Fibroblast of skin of left quadriceps (primary cell): ENCODE data around the gene RPL35A.
"Not testable (repeated sequence)": the region's sequence is repeated elsewhere in the genome, so short reads cannot be mapped to it uniquely, and the experiment has no call there.

Experiments
- DNase-seq, 2 experiments: peaks; one replicate each; pipeline ENCODE4 v3.0.0-alpha.2; 2013; ENCODE audit warnings: low read depth in 2 of 2

Gene RPL35A

DNA sequence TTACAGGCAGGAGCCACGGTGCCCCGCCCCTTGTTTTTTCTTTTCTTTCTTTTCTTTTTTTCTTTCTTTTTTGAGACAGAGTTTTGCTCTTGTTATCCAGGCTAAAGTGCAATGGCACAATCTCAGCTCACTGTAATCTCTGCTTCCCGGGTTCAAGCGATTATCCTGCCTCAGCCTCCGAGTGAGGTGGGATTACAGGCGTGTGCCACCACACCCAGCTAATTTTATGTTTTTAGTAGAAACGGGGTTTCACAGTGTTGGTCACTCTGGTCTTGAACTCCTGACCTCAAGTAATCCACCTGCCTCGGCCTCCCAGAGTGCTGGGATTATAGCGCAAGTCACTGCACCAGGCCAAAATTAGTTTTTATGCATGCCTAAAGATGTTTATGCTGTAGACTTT is 2.5 kb downstream of the RPL35A start:
- no peak for DNase-seq

DNA sequence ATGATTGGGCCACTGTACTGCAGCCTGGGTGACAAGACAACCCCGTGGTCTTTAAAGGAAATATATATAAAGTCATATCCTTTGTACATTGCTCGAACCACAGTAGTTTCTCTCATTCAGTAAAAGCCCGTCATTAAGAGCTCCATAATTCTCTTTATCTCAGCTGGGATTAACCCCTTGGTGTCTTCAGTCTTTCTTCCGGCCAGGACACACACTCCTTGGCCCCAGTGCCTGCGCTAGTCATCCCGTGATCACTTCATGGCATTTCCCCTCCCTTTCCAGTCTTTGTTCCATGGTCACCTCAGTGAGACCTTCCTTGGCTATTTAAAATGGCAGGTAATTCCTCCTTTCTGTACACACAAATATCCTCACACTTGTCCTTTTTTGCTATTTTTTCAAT is 3.3 kb downstream of the RPL35A start:
- no peak for DNase-seq

DNA sequence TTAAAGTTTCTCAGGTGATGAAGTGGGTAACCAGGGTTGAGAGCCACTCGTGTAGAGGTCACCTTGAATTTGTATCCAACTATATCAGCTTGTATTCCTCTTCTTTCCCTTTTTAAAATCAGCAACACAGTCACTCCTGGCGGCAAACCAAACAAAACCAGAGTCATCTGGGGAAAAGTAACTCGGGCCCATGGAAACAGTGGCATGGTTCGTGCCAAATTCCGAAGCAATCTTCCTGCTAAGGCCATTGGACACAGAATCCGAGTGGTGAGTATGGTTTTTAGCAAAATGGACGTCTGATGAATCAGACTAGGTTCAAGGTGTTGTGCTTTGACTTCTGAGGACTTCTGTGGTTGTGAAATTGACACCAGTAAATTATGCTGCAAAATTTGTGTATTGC is 3.9 kb downstream of the RPL35A start:
- DNase-seq, result no peak

DNA sequence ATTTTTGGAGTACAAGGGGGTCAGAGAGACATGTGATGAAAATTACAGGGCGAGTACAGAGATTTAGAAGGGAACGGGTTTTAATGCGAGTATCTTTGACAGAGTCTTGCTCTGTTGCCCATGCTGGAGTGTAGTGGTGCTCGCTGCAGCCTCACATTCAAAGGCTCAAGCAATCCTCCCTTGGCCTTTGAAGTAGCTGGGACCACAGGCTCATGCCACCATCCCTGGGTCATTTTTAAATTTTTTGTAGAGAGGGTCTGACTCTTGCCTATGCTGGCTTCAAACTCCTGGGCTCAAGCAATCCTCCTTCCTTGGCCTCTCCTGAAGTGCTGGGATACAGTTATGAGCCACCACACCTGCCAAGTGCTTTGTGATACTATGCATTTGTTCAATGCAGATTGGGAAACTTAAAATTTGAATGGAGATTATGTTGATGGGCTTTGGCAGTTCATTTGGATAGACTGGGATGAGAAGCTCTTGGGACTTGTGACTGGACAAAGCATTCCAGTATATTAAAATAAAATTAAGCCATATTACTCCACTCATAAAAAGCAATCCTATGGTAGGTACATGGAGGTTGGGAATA is 6.0 kb downstream of the RPL35A start:
- no peak for DNase-seq

DNA sequence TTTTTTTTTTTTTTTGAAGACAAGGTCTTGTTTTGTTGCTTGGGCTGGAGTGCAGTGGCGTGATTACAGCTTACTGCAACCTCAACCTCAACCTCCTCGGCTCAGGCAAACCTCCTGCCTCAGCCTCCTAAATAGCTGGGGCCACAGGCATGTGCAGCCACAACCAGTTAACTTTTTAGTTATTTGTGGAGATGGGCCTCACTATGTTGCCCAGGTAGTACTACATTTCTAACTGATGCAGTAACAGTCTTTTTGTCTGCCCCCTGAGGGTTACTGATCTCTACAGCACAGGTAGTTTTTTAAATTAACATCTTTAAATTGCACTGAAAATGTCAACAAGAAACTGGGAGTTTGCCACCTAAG is 6.6 kb downstream of the RPL35A start:
- no peak for DNase-seq

DNA sequence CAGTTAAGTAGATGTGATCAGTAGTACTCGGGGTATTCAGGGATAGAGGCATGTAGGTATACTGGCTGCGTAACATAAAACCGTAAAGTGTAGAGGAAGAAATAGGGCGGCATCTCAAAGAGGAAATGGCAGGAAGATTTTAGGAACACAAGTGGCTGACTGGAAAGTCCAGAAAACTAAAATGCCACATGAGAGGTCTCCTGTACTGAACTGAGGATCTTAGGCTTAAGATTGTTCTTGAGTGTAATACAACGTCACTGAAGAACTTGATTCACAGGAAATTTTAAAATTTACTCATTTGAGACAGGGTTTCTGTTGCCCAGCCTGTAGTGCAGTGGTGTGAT is 7.8 kb downstream of the RPL35A start:
- DNase-seq, result no peak

DNA sequence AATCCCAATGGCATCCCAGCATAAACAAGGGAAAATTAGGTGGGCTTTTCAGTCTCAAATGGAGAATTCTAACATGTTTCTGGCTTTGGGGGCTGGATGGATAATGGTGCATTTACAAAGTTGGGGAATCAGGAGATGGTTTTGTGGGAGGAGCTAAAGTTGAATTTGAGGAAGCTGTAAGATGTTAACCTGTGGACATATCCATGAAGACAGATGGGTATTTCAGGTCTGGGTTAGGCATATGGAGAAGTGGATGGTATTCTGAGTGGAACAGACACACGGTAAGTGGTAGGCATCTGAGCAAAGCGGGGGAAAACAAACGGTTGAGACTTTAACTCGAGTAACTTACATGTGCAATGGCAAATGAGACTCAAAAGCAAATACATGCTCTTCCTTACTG is 8.4 kb downstream of the RPL35A start:
- no peak for DNase-seq

DNA sequence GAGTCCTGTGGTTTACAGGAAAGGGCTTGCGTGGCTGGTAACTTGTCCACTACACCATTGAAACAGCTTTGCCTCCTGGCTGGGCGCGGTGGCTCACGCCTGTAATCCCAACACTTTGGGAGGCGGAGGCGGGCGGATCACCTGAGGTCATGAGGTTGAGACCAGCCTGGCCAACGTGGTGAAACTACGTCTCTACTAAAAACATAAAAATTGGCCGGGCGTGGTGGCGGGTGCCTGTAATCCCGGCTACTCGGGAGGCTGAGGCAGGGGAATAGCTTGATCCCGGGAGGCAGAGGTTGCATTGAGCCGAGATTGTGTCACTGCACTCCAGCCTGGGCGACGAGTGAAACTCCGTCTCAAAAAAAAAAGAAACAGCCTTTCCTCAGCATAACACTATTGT is 8.9 kb downstream of the RPL35A start:
- not testable (repeated sequence) for DNase-seq

DNA sequence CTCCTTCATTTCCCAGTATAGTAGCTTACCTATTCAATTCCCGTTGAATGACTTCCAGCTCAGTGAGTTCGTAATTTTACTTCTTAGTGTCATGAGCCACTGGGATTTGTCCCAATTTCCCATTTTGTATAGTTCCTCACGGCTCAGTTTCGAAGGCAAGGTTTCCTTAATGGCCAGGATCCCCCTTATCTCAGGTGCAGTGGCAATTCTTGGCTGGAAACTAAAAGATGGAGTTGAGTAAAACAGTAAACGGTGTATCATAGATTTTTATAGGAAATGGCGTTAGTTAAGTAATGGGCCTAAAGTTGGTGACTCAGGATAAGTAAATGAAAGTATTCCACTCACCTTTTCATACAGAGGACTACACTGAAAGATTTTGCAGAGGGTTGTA is 9.5 kb downstream of the RPL35A start:
- DNase-seq, result no peak

DNA sequence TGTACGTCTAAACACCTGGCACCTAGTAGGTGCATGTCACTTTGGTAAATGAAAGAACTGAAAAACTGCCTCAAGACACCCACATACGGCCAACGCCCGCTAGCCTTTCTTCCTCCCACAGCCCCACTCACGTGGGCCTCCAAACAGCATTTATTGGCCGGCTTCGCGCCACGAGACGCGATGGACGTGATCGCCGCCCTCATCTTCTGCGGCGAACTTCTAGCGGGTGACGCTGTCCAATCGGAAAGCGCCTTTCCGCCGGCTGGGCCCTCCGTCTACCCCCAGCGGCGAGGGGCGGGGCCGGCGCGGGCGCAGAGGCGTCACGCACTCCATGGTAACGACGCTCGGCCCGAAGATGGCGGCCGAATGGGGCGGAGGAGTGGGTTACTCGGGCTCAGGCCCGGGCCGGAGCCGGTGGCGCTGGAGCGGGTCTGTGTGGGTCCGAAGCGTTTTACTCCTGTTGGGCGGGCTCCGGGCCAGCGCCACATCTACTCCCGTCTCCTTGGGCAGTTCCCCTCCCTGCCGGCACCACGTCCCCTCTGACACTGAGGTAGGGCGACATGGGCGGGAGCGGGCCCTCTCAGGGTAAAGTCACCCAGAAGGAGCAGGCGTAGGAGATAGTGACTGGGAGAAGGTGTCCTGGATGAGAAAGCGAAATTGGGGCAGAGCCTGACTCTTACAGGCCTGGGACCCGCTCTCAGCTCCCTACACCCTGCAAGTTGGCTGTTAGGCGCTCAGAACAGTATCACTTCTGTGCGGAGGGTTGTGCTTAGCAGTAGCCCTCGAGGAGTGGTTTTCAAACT is 10.1 kb downstream of the RPL35A start, which contains the start of gene LMLN:
LMLN (plus strand) TSS at position 327 of the 803 bp plus-strand sequence; CDS start at position 356, 29 bp downstream.
- peak; percentile 90 to 92 for DNase-seq

DNA sequence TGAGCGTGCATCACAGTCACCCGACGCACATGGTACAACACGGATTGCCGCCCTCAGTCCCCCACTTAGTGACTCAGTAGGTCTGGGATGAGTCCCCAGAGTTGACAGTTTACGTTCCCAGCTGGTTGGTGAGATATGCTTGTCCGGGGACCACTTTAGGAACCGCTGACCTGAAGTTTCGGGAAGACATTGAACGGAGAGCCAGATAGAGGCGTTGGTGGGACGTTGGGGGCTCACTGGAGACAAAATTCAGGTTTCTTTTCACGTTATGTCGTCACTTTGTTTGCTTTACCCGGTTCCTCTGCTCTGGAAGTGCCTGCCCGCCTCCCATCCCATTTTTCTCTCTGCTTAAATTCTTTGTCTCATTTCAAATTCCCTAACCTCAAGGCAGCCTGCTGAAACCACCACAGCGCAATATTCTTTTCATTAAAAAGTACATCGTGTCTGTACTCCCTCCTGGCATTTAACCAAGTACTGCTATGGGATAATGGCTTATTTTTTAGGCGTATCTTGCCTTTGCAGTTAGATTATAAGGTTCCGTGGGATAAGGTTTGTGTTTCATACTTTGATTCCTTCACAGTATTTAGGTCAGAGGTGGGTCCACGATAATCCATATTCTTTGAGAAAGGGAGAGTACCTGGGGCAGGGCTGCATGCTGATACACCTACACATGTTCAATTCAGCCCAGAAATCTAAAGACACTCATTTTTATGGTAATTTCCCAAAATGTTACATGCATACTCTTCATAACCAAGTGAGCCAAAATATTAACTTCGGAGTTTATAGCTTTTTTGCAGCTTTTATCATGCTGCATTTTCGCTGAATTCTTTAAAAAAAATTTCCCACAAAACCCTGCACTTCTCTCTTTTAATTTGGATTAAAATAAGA is 10.9 kb downstream of the RPL35A start:
- no peak for DNase-seq

DNA sequence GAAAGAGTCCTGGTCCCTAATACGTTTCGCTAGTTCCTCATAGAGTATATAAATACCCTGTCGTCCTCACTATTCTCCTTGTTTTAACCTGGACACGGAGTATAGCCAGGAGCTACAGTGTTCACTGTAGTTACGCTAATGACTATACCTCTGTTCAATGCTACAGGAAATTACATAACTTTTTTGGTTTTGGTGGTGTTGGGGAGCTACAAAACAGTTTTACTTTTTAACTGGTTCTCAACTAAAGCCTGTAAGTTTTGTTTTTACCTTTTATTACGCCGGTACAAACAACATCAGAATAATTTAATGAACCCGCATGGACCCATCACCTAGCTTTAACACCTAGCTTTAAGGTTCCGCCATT is 11.6 kb downstream of the RPL35A start:
- no peak for DNase-seq

DNA sequence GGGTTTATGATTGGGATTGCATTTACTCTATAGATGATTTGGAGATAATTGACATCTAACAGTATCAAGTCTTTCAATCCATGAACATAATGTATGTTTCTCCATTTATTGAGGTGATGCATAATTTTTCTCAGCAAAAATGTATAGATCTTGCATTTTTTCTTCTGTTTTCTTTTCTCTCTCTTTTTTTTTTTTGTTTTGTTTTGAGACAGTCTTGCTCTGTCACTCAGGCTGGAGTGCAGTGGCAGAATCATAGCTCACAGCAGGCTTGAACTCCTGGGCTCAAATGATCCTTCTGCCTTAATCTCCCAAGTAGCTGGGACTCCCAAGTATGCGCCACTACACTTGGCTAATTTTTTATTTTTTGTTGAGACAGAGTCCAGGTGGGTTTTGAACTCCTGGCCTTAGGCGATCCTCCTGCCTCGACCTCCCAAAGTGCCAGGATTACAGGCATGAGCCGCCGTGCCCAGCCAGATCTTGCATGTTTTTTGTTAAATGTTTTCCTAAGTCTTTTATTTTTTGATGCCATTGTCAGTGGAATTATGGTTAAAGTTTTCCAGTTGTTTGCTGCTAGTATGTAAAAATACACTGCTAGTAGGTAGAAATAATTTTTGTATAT is 13.1 kb downstream of the RPL35A start:
- DNase-seq, result no peak

DNA sequence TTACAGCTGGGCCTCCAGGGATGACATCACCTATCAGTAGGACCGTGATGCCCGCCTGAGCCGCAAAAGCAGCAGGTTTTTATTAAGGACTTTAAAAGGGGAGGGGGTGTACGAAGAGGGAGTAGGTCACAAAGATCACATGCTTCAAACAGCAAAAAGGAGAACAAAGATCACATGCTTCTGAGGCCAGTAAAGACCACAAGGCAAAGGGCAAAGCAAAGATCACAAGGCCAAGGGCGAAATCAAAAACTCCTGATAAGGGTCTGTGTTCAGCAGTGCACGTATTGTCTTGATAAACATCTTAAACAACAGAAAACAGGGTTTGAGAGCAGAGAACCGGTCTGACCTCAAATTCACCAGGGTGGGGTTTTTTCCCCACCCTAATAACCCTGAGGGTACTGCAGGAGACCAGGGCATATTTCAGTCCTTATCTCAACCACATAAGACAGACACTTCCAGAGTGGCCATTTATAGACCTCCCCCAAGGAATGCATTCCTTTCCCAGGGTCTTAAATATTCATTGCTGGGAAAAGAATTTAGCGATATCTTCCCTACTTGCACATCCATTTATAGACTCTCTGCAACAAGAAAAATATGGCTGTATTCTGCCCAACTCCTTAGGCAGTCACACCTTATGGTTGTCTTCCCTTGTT is 17.5 kb downstream of the RPL35A start:
- not testable (repeated sequence) for DNase-seq

DNA sequence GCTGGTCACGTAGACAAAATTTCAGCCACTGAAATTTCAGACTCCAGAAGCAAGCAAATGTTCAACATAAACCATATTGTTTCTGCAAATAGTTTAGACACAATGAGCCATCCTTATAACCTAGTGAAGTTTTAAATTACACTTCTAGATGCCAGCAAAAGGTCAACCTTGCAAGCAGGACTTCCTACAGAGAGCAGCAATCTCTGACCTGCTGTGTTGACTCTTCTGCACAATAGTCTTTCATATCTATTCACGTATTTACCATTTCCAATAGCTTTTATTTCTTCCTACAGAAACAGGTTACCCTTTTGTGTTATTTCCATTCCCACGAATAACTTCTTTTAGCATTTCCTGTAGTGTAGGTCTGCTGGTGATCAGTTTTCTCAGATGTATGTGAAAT is 20.6 kb downstream of the RPL35A start:
- DNase-seq, result no peak

DNA sequence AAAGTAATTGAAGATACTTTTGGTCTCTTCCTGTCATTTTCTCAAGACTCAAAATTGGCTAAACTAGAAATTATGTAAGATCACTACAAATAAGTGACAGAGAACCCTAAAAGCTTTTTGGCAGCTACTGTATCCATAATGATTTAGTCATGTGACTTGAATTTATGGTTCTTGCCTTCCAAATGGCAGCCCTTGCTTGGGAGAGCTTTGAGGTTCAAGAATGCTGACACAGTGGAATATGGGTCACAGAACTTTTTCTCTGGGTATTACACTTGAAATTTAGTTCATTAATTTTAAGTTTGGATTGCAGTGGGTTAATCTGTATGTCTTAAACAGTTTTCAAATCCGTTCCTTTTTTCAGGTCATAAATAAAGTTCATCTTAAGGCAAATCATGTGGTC is 24.0 kb downstream of the RPL35A start:
- no peak for DNase-seq

DNA sequence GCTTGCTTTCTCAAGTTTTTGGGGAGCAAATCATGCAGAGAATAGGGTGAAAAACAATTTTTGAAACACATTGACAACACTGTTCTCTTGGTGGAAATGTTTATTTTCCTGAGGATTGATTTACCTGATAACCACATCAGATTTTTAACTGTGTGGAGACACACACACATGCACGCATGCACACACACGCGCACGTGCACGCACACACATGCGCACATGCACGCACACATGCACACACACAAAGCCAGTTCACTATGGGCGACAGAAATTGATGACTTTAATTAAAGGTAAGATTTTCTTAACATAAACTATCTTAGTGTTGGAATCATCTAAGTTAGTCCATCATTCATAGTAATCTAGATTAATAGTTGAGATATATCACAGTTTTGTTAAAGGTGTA is 25.3 kb downstream of the RPL35A start:
- DNase-seq, result no peak

DNA sequence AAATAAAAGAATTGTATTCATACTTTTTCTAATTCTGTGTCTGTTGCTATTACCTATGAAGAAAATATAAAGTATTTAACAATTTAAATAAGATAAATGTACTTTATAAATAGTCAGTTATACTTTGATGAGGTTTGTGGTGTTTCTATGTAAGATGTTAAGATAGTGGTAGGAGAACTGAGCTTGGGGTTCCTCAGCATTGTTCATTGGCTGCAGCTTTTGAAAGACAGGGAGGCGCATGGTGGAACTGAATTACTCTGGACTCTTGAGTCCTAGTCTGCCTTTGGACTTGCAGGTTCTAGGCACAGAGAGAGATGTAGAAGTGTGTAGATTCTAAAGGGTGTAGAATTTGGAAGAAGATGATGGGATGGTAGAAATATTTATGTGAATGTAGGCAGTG is 33.1 kb downstream of the RPL35A start:
- no peak for DNase-seq

DNA sequence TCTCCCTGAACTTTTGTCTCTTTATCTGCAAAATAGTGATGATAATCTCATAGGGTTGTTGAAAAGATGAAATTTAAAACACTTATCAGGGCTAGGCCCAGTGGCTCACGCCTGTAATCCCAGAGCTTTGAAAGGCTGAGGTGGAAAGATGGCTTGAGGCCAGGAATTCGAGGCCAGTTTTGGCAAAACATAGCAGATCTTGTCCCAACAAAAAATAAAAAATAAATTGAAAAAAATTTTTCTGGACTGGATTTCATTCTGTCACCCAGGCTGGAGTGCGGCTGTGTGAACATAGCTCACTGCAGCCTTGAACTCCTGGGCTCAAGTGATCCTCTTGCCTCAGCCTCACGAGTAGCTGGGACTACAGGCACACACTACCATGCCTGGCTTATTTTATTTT is 39.7 kb downstream of the RPL35A start:
- DNase-seq, result no peak

DNA sequence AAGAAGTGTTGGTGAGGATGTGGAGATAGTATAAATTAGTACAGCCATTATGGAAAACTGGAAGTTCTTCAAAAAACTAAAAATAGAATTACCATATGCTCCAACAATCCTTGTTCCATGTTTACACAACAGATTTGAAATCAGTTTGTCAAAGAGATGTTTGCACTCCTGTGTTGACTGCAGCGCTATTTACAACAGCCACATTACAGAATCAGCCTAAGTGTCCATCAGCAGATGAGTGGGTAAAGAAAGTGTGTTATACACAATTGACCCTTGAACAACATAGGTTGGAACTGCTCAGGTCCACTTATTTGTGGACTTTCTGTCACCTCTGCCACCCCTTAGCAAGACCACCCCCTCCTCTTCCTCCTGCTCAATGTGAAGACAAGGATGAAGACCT is 44.7 kb downstream of the RPL35A start:
- no peak for DNase-seq

DNA sequence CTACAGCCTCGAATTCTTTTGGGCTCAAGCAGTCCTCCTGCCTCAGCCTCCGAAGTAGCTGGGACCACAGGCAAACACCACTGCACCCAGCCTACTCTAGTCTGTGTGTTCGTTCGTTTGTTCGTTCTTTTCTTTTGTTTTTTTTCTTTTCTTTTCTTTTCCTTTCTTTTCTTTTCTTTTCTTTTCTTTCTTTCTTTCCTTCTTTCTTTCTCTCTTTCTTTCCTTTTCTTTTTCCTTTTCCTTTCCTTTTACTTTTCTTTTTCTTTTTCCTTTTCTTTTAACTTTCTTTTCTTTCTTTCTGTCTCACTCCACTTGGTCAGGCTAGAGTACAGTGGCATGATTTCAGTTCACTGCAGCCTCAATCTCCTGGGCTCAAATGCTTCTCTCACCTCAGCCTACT is 46.9 kb downstream of the RPL35A start:
- DNase-seq, result no peak

DNA sequence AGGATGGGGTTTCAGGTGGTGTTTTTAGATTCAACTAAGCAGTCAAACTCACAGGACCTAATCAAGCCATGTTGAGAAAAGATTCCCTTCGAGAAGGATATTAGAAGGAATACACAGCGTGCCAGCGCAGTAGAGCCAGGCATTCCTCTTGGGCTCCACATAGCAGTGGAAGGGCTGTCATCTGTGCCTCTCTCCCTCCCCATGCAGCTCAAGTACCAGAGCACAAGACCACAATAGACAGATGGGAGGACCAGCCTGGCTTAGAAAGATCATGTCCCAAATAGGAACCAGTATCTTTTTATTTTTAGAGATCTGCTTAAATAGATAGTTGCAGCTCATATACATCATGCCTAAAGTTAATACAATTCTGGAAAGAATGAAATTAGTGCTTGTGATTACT is 47.9 kb downstream of the RPL35A start:
- no peak for DNase-seq
